GM21529 (cell line): ENCODE data around the gene GAS2L1.

Source experiments
- ATAC-seq: cut with Tn5 transposase; IDR thresholded peaks from one replicate; pipeline ENCODE4 v1.9.1; 2021; ENCODE audit not compliant: unreplicated experiment

The GAS2L1 gene

GRCh38 chr22:29325785-29326315, 19.4 kb downstream of the GAS2L1 start:
- no peak for ATAC-seq

DNA sequence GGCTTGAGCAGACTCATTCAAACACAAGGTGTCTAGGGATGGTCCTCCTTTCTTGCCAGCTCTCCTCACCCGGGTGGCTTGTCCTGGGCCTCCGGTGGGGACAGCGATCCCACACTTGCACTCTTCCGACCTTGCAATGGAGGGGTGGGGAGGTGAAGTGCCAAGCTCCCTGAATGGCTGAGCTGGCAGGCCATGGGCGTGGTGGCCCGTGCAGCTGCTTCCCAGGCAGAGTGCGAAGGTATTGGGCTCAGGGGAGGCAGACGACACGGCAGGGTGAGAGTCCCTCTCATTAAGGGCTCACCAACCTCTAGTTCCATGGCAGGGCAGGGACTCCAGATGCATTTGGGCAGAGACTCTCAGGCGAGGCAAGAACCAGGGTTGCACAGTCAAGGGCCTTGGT, 20.0 kb downstream of the GAS2L1 start:
- ATAC-seq = no peak

DNA sequence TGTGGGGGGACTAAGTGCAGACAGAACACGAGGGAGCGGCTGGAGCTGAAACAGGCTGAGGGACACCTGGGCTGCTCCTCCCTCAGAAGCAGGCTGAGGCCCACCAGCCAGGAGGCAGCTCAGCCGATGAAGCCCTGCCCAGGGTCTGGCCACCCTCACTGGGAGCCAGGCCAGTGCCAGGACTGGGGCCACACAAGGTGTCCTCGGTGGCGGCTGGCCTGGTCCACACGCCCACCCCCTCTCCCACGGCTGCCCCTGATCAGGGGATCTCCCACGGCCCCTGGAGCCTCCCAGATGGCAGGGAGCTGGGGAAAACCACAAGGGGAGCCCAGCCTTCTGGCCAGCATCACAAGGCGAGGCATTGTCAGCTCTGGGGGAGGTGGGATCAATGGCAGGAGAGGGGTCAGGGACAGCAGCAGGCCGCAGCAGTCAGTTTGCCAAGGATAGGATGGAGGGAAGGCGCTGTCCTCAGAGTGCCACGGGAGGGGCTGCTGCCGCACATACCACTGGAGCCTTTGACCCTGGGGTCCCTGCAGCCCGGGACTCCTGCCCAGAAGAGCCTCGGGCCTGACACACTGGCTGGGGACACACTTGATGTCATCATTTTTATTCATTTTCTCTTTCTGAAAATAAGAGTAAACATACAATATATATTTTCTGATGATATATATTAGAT, 20.8 kb downstream of the GAS2L1 start:
- ATAC-seq = no peak

DNA sequence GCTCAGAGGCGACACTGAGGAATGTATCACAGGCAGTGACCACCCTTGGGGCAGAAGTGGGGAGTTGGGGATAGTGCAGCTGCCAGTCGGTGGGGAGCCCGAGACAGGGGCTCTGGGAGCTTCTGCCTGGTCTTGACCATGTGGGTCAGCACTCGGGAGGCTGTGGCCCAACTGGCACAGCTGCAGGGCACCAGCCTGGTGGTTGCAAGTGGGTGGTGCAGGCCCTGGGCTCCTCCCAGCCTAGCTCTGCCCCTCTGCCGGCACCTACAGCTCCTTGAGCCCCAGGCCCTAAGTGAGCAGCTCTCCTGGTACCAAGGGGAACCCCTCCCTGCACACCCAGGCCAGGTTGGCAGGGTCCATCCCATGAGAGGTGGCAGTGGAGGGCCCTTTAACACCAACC, 21.6 kb downstream of the GAS2L1 start:
- no peak for ATAC-seq

GRCh38 chr22:29328566-29329500, 22.4 kb downstream of the GAS2L1 start:
- ATAC-seq = no peak

GRCh38 chr22:29329581-29329980, 23.1 kb downstream of the GAS2L1 start:
- no peak for ATAC-seq

DNA sequence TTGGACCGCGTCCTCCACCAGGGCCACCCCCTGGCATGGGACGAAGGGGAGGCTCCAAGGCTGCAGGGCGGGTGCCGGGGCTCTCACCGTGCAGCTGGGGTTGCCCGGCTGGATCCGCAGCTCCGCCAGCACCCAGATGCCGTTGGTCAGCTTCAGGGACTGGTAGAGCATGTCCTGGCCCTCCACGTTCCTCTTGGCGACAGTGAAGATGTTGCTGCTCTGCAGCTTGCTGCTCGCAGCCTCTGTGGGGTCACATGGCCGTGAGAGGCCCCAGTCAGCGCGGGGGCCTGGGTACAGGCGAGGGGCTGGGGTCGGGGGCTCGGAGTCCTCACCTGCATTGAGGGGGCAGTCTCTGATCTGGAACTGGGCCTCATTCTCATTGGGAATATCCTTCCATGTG, 23.8 kb downstream of the GAS2L1 start:
- no peak for ATAC-seq

DNA sequence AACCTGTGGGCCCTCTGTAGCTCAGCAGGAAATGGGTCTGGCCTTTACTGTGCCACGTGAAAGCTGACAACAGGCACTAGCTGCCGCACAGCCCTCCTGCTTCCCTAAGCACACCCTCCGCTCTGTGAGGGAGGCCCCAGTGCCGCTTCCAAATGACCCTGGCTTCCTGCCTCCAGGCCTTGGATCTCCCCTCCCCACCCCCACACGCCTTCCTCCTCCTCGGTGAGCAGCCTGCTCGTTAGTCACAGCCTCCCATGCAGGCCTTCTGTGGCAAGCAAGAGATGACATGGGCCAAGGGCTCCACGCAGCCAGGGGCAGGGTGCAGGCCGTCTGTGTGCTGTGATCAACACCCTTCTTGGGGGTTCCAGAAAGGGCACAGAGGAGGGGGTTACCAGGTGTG, 24.3 kb downstream of the GAS2L1 start:
- ATAC-seq = no peak

DNA sequence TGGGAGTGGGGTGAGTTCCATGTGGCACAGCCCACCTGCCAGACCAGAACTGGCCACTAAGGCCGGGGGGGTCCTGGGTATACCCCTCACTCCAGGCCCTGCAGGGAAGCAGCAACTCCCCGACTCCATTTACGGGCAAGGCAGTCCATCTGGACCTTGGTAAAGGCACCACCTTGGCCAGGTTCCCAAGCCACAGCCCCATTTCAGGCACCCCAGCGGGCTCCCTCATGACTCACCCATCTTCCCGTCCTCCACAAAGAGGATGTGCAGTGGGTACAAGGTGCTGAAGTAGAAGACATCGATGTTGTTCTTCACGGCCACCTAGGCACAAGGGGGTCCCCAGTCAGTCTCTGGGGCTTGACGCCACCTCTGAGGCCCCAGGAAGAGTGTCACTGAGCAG, 24.8 kb downstream of the GAS2L1 start:
- ATAC-seq = no peak

DNA sequence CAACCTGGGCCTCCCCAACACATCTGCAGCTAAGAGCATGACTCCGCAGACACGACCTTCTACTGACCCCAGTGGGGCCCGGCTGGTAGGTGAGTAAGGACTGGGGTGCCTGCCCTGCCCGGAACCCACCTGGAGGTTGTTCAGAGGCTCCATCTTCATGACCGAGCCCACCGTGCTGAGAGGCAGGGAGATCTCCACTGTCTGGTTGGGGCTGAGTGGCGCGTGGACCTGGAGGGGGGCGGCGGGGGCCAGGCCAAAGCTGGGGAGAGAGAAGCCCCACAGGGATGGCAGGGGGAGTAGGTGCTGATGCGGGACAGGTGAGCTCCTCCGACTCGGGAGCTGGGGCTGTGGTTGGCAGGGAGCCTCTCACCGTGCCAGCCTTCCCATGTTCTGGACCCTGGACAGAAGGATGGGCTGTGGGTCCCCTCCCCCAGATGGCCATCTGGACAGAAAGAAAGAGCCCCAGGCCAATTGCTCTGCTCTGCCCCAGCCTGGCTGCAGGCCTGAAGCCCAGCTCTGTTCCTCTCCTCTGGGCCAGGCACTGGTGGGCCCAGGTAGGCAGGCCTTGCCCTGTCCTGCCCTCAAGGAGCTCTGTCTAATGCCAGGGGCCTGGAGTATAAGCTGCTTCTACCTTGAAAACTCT, 25.3 kb downstream of the GAS2L1 start:
- no peak for ATAC-seq

GRCh38 chr22:29332886-29333496, 26.5 kb downstream of the GAS2L1 start:
- no peak for ATAC-seq

DNA sequence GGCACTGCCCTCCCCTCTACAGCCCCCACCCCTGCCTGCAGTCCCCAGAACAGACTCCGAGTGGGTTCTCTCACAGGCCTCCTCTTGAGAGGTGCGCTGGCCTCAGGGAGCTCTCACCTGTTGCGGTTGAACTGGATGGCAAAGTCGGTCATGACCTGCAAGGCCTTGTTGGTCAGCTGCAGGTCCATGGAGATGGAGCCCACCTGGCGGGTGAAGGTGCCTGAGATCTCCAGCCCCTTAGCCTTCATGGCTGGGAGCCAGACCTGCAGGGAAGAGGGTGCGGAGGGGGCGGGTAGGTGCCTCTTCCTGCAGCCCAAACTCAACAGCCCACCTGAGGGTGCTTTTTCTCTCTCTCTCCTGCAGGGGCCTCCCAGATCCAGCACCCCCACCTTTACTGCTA, 27.7 kb downstream of the GAS2L1 start:
- no peak for ATAC-seq

DNA sequence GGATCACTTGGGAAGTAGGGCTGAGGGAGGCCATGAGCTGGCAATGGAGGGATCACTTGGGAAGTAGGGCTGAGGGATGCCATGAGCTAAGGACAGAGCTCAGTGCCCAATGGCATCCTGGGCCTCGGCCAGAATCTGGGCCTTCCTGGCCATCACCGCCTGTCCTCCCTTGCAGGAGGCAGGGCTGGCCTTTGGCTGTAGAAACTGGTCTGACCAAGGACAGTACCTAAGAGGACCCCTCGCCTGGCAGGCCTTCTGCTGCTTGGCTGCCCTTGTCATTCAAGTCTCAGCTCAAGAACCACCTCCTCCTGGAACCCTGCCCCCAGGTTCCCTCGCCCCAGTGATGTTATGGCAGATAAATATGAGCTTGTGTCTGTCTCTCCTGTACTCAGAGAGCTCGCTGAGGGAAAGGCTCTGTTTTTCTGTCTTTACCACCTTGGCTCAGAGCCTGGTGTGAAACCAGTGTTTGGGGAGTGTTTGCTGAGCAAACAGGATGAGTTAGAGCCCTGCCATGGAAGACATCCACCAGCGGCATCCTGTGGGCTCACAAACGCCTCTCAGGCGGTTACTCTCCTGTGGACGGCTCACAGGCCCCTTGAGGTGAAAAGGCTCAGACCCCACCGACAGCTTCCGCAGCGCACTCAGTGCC, 28.4 kb downstream of the GAS2L1 start:
- no peak for ATAC-seq

- ATAC-seq = no peak
Observed at GRCh38 chr22:29335656-29336055, 29.2 kb downstream of the GAS2L1 start.

GRCh38 chr22:29336751-29337490, 30.5 kb downstream of the GAS2L1 start:
- ATAC-seq = no peak

GRCh38 chr22:29337631-29338284, 31.3 kb downstream of the GAS2L1 start:
- ATAC-seq = no peak

DNA sequence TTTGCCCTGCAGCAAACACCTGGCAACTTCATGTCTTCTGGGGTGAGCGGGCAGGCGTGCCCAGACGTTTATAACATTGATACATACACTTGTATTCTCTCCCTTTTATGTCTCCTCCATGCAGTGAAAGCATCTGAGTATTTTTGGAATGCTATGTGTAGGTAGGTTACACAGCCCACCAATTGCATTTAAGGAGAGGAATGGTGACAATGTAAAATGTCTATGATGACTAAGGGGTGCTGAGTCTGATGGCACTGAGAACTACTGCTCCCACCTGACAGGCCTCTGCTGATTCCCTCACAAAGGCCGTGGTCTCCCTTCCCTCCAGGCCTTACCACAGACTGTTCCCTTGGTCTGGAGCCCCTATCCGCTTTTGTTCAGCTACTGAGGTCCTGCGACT, 31.9 kb downstream of the GAS2L1 start:
- ATAC-seq = no peak

GRCh38 chr22:29339381-29340235, 33.2 kb downstream of the GAS2L1 start:
- ATAC-seq = no peak

DNA sequence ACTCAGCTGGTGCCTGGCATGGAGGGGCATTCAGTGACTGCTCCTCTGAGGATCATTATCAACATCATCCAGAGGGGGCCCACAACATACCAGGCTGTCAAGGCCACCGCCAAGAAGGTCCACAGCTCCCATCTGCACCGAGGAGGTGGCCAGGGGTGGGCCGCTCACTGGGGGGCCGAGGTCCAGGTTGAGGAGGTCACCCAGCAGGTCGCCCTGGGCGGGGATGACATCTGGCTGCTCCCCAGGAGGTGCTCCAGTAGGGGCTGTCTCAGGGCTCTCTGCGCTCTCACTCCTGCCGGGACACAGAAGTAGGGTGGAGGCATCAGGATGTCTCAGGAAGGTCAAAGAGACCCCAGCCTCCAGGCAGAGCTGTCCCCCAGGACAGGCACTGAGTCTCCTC, 34.1 kb downstream of the GAS2L1 start:
- ATAC-seq = no peak
